ENCODE measurements around the gene ATOX1. TPM values are rescaled to one million over a fixed set of nuclear protein-coding genes. Genes with fewer than 3 reads are reported as not detected.

The ATOX1 gene
- polyA plus RNA-seq, 4 donors = 168 to 327 (median 257) TPM

GRCh38 chr5:151697452-151697851 is 61.0 kb downstream of the ATOX1 start:
- DNase-seq (no peak), FAIRE-seq (no peak)
- no peaks in the 10 kb centered on the region for H3K36me3 ChIP-seq (ENCODE audit: control insufficient read depth in 3 of 3, insufficient read depth in 2 of 3, low read depth in 1 of 3, low read length in 3 of 3)
- H3K27me3 ChIP-seq (ENCODE audit: control insufficient read depth in 3 of 3, insufficient read depth in 3 of 3, low read length in 3 of 3) = no peaks in the 10 kb centered on the region
- 81 to 87% (median 81%) methylated on average over 8 of the region's 8 CpGs for WGBS, 3 donors
- peak overlapping the region in 2 of 3 donors; percentile 15 to 73 for H3K27ac ChIP-seq (ENCODE audit: low read depth in 1 of 3, low read length in 2 of 3)
- H3K9me3 ChIP-seq (ENCODE audit: control insufficient read depth in 2 of 2, insufficient read depth in 1 of 2, low read depth in 1 of 2, low read length in 1 of 2) = no peaks in the 10 kb centered on the region
- H3K4me1 ChIP-seq (ENCODE audit: control insufficient read depth in 3 of 3, insufficient read depth in 2 of 3, low read depth in 1 of 3, low read length in 2 of 3) = peaks cover 0 to 38% (median 4%) of the 10 kb centered on the region in 3 donors
- no peak overlapping the region for H3K4me3 ChIP-seq (ENCODE audit: low read depth in 1 of 3, low read length in 3 of 3)

- H3K27me3 ChIP-seq (ENCODE audit: control insufficient read depth in 3 of 3, insufficient read depth in 3 of 3, low read length in 3 of 3) = no peaks in the 10 kb centered on the region
- H3K4me1 ChIP-seq (ENCODE audit: control insufficient read depth in 3 of 3, insufficient read depth in 2 of 3, low read depth in 1 of 3, low read length in 2 of 3) = peaks cover 0 to 35% (median 4%) of the 10 kb centered on the region in 3 donors
- FAIRE-seq (no peak), DNase-seq (peak in 1 of 2 donors; percentile 48)
- no peaks in the 10 kb centered on the region for H3K9me3 ChIP-seq (ENCODE audit: control insufficient read depth in 2 of 2, insufficient read depth in 1 of 2, low read depth in 1 of 2, low read length in 1 of 2)
- H3K27ac ChIP-seq (ENCODE audit: low read depth in 1 of 3, low read length in 2 of 3) = peak overlapping the region in 2 of 3 donors; percentile 73 to 75
- 57 to 82% (median 72%) methylated on average over 20 of the region's 20 CpGs for WGBS, 3 donors
- H3K36me3 ChIP-seq (ENCODE audit: control insufficient read depth in 3 of 3, insufficient read depth in 2 of 3, low read depth in 1 of 3, low read length in 3 of 3) = no peaks in the 10 kb centered on the region
- no peak overlapping the region for H3K4me3 ChIP-seq (ENCODE audit: low read depth in 1 of 3, low read length in 3 of 3)
Measured at GRCh38 chr5:151696470-151697061, 61.9 kb downstream of the ATOX1 start.

- Histone ChIP-seq H3K9me3 (ENCODE audit: control insufficient read depth in 2 of 2, insufficient read depth in 1 of 2, low read depth in 1 of 2, low read length in 1 of 2) (no peaks in the 10 kb centered on the region), H3K27me3 (ENCODE audit: control insufficient read depth in 3 of 3, insufficient read depth in 3 of 3, low read length in 3 of 3) (no peaks in the 10 kb centered on the region), H3K4me3 (ENCODE audit: low read depth in 1 of 3, low read length in 3 of 3) (no peak overlapping the region), H3K27ac (ENCODE audit: low read depth in 1 of 3, low read length in 2 of 3) (no peak overlapping the region), H3K36me3 (ENCODE audit: control insufficient read depth in 3 of 3, insufficient read depth in 2 of 3, low read depth in 1 of 3, low read length in 3 of 3) (no peaks in the 10 kb centered on the region), H3K4me1 (ENCODE audit: control insufficient read depth in 3 of 3, insufficient read depth in 2 of 3, low read depth in 1 of 3, low read length in 2 of 3) (peaks cover 0 to 35% (median 4%) of the 10 kb centered on the region in 3 donors)
- DNase-seq = no peak
- WGBS, 3 donors = 85 to 100% (median 100%) methylated on average over 1 of the region's 1 CpG
- FAIRE-seq = no peak
Measured at GRCh38 chr5:151695464-151695863, 63.0 kb downstream of the ATOX1 start.

GRCh38 chr5:151694035-151694485 is 64.4 kb downstream of the ATOX1 start:
- DNase-seq (no peak), FAIRE-seq (no peak)
- WGBS, 3 donors = 76 to 86% (median 82%) methylated on average over 3 of the region's 3 CpGs
- Histone ChIP-seq H3K36me3 (ENCODE audit: control insufficient read depth in 3 of 3, insufficient read depth in 2 of 3, low read depth in 1 of 3, low read length in 3 of 3) (no peaks in the 10 kb centered on the region), H3K27me3 (ENCODE audit: control insufficient read depth in 3 of 3, insufficient read depth in 3 of 3, low read length in 3 of 3) (no peaks in the 10 kb centered on the region), H3K27ac (ENCODE audit: low read depth in 1 of 3, low read length in 2 of 3) (no peak overlapping the region), H3K4me3 (ENCODE audit: low read depth in 1 of 3, low read length in 3 of 3) (no peak overlapping the region), H3K9me3 (ENCODE audit: control insufficient read depth in 2 of 2, insufficient read depth in 1 of 2, low read depth in 1 of 2, low read length in 1 of 2) (no peaks in the 10 kb centered on the region), H3K4me1 (ENCODE audit: control insufficient read depth in 3 of 3, insufficient read depth in 2 of 3, low read depth in 1 of 3, low read length in 2 of 3) (peaks cover 0 to 27% (median 0%) of the 10 kb centered on the region in 3 donors)

Other genes with a start within 250 kb of the ATOX1 start
- under 1 TPM in 2 of 4 donors, not detected in 2; 0.01 to 0.49 TPM for gene FAT2, start 167.3 kb downstream of the ATOX1 start, polyA plus RNA-seq
- 100 to 1,000 TPM in 2 of 4 donors, 10 to 100 TPM in 1, 1 to 10 TPM in 1; 9.6 to 487 (median 135) TPM for gene SPARC, start 71.7 kb downstream of the ATOX1 start, polyA plus RNA-seq
- gene G3BP1, start 13.3 kb upstream of the ATOX1 start, polyA plus RNA-seq = 100 to 1,000 TPM in 1 of 4 donors, 10 to 100 TPM in 3; 11.9 to 112 (median 26.0) TPM
- gene GLRA1, start 166.2 kb upstream of the ATOX1 start, polyA plus RNA-seq = not detected